Measurements from ENCODE around the gene TPT1. TPM values are rescaled to one million over a fixed set of nuclear protein-coding genes. Genes with fewer than 3 reads are reported as not detected.

Gene TPT1
- total and polyA plus RNA-seq, 10 donors = 2,558 to 10,629 (median 4,026) TPM

DNA sequence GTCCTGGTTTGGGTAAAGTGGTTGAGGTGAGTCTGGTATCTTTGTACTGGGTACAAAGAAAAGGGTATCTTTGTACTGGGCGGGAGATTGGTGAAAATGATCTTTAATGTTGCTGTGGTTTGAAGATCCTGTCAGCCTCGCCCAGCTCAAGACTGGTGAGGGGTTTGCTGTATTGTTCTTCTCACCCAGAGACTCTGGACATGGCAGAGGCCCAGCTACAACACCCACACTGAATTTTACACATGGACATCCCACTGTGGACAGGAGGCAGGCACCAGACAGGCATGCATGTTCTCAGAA, 42.8 kb downstream of the TPT1 start:
- no peak for TF ChIP-seq POLR2AphosphoS5 (IDR thresholded peaks at IDR 0.05)
- TF ChIP-seq POLR2A (IDR thresholded peaks at IDR 0.05) = no peak
- TF ChIP-seq, protein P1, sequence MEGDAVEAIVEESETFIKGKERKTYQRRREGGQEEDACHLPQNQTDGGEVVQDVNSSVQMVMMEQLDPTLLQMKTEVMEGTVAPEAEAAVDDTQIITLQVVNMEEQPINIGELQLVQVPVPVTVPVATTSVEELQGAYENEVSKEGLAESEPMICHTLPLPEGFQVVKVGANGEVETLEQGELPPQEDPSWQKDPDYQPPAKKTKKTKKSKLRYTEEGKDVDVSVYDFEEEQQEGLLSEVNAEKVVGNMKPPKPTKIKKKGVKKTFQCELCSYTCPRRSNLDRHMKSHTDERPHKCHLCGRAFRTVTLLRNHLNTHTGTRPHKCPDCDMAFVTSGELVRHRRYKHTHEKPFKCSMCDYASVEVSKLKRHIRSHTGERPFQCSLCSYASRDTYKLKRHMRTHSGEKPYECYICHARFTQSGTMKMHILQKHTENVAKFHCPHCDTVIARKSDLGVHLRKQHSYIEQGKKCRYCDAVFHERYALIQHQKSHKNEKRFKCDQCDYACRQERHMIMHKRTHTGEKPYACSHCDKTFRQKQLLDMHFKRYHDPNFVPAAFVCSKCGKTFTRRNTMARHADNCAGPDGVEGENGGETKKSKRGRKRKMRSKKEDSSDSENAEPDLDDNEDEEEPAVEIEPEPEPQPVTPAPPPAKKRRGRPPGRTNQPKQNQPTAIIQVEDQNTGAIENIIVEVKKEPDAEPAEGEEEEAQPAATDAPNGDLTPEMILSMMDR (IDR thresholded peaks at IDR 0.05 in 8 of 11, conservative IDR thresholded peaks at IDR 0.05 in 3 of 11) = no peak
- no peak overlapping the region for H3K4me3 ChIP-seq
- H3K9me3 ChIP-seq = no peaks in the 10 kb centered on the region
- peaks cover 0 to 21% (median 0%) of the 10 kb centered on the region in 6 donors for H3K4me1 ChIP-seq
- H3K27ac ChIP-seq = peak overlapping the region in 1 of 8 donors; percentile 18
- no peaks in the 10 kb centered on the region for H3K36me3 ChIP-seq
- DNase-seq = no peak
- intact Hi-C loops (cut with DNase I; ENCODE audit: low total_unique reads) = no loop called here
- WGBS, 5 donors = 73 to 94% (median 83%) methylated on average over 2 of the region's 2 CpGs
- H3K27me3 ChIP-seq (replicated peaks in 1 of 7) = peaks cover 0 to 8% (median 0%) of the 10 kb centered on the region in 7 donors

DNA sequence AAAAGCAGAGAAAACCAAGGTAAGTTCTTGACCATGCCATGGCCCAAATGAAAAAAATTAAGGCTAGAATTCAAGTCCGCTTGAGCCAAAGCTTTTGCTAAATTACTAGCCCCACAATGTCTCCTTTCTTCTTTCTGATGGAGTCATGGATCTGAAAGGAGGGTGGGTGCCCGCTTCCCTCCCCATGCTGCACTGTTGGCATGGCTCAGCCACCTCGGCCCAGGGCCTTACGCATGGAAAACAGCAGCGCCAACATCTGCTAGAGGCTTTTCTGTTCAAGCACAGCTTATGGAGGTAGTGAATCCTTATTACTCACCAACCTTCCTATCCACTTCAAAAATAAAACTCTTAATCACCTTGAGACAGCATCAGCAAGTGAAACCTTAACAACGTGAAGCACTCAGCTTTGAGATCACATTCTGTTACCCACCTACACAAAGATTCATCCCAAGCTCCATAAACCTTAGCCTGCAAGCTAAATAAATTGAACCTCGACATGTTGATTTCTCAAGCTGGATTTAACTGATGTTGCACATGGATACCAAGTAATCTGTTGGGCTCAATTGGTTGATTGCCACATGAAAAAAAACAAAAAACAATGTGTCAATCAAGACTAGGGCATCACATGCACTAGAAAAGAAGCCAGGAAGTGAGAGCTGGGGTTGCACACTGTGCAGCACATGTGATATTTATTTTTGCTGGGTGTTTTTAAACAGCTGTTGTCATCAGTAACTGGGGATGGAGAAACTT, 43.4 kb downstream of the TPT1 start:
- H3K36me3 ChIP-seq = no peaks in the 10 kb centered on the region
- peak overlapping the region in 2 of 8 donors; percentile 4 to 18 for H3K27ac ChIP-seq
- peaks cover 0 to 8% (median 0%) of the 10 kb centered on the region in 7 donors for H3K27me3 ChIP-seq (replicated peaks in 1 of 7)
- intact Hi-C loops (cut with DNase I; ENCODE audit: low total_unique reads) = no loop called here
- no peak overlapping the region for H3K4me3 ChIP-seq
- TF ChIP-seq, protein P1 (IDR thresholded peaks at IDR 0.05 in 8 of 11, conservative IDR thresholded peaks at IDR 0.05 in 3 of 11) = no peak
- TF ChIP-seq POLR2A (IDR thresholded peaks at IDR 0.05) (no peak), POLR2AphosphoS5 (IDR thresholded peaks at IDR 0.05) (no peak)
- 81 to 90% (median 88%) methylated on average over 7 of the region's 7 CpGs for WGBS, 5 donors
- DNase-seq = no peak
- peaks cover 0 to 21% (median 0%) of the 10 kb centered on the region in 6 donors for H3K4me1 ChIP-seq
- no peaks in the 10 kb centered on the region for H3K9me3 ChIP-seq

DNA sequence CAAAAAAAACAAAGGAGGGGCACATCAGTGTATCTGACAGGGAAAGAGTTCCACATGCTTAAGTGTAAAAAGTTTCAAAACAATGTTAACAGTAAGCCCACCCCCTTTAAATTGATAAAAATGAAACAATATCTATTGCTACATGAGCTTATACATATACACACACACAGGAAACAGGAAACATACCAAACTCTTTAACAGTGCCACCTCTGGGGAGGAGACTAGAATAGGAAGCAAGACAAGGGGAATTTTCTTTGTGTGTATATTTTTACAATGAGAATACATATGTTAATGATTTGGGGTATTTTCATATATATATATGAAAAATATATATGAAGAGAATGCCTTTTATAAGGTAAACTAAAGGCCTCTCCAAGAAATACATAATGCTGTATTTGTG, 44.7 kb downstream of the TPT1 start:
- no peak overlapping the region for H3K4me3 ChIP-seq
- H3K27ac ChIP-seq = no peak overlapping the region
- no peak for DNase-seq
- intact Hi-C loops (cut with DNase I; ENCODE audit: low total_unique reads) = no loop called here
- H3K27me3 ChIP-seq (replicated peaks in 1 of 7) = peaks cover 0 to 5% (median 0%) of the 10 kb centered on the region in 7 donors
- TF ChIP-seq POLR2AphosphoS5 (IDR thresholded peaks at IDR 0.05) (no peak), POLR2A (IDR thresholded peaks at IDR 0.05) (no peak)
- TF ChIP-seq, protein P1 (IDR thresholded peaks at IDR 0.05 in 8 of 11, conservative IDR thresholded peaks at IDR 0.05 in 3 of 11) = no peak
- H3K4me1 ChIP-seq = peaks cover 0 to 21% (median 0%) of the 10 kb centered on the region in 6 donors
- H3K9me3 ChIP-seq = no peaks in the 10 kb centered on the region
- no peaks in the 10 kb centered on the region for H3K36me3 ChIP-seq

DNA sequence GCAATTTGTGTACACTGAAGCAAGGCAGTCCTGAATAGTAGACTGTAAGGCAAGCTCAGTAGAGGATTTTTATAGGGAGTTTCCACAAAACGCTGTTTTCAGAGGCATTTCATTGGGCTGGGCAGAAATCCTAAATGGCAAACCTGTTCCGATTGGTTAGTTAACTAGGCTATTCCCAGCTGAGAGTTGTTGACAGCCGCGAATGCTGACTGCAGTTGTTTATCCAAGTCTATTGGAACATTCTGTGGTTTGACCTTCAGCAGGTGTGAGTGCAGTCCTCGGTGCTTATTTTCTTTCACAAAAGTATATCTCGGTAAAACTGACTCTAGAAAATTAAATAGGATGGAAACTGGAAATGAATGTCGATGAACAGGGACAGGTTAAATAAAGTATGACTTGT, 45.4 kb downstream of the TPT1 start:
- Histone ChIP-seq H3K27ac (no peak overlapping the region), H3K27me3 (replicated peaks in 1 of 7) (no peaks in the 10 kb centered on the region), H3K36me3 (peaks cover 0 to 5% (median 0%) of the 10 kb centered on the region in 6 donors), H3K4me3 (no peak overlapping the region), H3K9me3 (no peaks in the 10 kb centered on the region), H3K4me1 (peaks cover 0 to 21% (median 0%) of the 10 kb centered on the region in 6 donors)
- intact Hi-C loops (cut with DNase I; ENCODE audit: low total_unique reads) = no loop called here
- TF ChIP-seq POLR2AphosphoS5 (IDR thresholded peaks at IDR 0.05) (no peak), POLR2A (IDR thresholded peaks at IDR 0.05) (no peak)
- TF ChIP-seq, protein P1 (IDR thresholded peaks at IDR 0.05 in 8 of 11, conservative IDR thresholded peaks at IDR 0.05 in 3 of 11) = no peak
- DNase-seq = no peak
- 67 to 87% (median 84%) methylated on average over 7 of the region's 7 CpGs for WGBS, 5 donors

Measured in spleen (tissue), 11 donors.